GM21381 (cell line): ENCODE results near the gene TMEM95.
A peak's percentile ranks its signal among the peaks of the same experiment; 100 is the strongest.

Experiments used
- ATAC-seq: cut with Tn5 transposase; IDR thresholded peaks from one replicate; pipeline ENCODE4 v1.9.1; 2021; ENCODE audit warnings: mild to moderate bottlenecking, moderate library complexity; ENCODE audit not compliant: unreplicated experiment

Gene TMEM95

DNA sequence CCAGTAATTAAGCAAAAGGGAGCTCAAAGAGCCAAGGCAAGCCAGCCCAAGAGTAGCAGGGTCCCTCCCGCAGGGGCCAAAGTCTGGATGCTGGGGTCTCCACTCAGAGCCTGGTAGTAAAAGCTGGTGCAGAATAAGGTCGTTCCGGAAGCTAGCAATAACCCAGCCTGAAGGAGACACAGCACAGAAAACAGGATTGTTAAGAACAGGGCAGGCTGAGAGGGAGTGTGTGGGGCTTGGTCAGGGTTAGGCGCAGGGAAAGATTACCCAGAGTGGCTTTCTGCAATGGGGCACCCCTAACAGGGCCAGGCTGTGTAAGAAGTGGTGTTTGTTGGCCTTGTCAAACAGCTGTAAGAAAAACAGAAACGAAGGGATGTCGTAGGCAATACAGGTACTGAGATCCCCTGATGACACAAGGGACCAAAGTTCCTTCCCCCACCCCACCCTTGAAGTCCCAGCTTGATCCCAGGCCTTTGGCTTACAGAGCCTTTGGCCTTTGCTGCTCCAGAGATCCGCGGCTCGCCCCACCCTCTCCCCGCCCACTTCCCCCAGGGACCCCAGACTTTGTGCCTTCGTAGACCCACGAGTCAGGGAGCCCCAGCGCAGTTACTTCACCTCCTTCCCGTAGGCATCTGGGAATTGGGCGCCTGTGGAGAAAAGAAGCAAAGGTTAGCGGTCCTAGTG is 48.2 kb downstream of the TMEM95 start:
- no peak for ATAC-seq

DNA sequence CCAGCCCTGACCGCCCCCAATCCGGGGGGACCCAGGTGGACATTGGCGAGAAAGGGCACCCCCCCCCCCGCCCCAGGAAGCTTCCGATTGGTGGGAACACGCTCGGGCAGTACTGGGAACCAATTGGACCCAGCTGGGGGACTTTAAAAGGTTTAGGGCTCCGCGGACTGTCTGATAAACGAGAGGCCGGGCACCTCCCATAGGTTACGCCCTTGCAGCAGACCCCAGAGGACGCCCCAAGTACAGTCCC is 48.7 kb downstream of the TMEM95 start:
- no peak for ATAC-seq

DNA sequence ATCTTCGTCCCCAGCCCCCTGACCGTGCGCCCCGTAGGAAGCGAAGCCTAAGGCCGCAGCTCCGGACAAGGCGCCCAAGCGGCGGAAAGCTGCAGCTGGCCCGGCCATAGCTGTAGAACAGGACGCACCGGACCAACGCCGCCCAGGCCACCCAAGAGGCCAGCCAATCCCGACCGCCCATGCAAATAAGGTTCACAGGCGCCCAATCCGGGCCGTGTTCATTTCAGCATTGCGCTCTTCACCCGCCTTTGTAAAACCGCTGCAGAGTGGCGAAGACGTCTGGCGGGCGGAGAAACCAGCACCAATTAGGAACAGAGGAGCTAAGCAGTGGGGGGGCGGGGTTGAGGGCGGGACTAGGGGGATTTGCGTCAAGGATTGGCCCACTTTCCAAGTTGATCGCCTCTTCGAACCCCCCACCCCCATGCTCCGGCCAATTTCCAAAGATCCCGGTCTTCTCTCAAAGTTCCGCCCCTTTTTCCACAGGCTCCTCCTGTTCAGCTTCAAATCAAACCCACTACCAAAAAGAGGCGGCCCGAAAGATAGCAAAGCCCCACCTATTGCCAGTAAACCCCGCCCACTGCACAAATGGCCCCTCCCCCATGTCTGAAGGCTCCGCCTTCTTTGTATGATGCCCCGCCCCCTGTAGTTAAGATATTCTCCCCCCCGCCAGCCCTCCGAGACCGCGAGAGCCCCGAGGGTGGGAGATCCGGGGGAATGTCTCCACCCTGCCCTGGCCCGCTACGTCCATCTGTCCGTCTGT is 49.2 kb downstream of the TMEM95 start, which contains the start of gene TMEM256:
Gene TMEM256 (minus strand): TSS at position 121 of the 760 bp plus-strand sequence. CDS start 13 bp downstream, at position 108.
- ATAC-seq = peak; percentile 90

DNA sequence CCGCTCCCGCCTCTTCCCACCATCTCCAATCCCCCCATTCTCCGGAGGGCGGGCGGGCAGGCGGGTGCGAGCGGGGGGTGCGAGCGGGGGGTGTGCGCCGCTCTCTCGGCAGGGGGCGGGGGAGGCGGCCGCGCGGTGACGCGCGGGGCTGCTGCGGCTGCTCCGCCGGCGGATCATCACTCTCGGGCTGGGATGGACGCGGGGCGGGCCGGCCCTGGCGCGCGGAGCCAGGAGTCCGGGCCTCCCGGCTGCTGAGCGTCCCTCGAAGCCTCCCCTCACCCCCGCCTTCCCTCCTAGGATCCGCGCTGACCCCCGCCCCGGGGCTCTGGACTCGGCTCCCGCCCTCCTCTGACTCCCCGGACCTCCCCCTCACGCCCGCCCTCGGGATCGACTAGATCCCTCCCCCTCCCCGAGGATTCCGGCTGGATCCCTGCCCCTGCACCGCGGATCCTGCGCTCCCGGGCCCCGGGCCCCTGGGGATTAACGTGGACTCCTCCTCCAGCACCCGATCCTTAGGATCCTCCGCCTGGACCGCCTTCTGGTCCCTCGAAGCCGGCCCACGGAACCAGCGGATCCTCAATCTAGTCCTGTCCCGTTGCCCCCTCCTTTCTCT is 49.9 kb downstream of the TMEM95 start:
- ATAC-seq = peak; percentile 21

DNA sequence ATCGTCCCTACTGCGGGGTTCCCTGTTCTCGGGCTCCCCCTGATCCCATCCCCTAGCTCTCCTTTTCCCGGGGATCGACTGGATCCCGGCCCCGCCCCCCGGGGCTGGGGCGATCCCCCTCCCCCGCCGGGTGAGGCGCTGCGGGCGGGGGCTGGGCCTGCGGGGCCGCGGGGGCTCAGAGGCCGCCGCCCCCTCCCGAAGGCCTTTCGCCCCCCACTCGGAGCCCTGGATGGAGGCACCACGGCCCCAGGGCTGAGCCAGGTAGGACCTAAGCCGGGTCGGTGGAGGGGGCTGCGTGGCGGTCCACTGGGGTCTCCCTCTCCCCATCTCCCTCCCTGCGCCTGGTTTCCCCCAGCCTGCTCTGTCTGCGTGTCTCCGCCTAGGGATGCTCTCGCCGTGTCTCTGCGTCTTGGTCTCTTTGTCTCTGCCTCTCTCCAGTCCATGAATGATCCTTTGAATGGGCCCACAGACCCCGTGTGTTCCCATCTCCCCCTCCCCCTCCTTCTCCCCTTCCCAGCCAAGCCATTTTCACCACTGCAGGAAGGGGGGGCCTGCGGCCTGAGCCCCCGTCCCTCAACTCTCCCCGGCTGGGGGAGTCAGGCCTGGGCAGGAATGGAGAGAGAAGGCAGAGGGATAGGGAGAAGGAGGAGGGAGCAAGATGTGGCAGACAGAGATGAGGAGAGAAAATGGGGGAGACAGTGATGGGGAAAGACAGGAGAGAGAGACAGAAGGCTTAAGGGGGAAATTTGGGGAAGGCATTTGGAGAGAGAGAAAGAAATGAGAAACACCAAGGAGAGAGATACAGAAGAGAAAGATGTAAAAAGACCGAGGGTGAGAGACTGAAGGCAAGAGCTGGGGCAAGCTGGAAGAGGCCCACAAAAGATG is 50.6 kb downstream of the TMEM95 start:
- no peak for ATAC-seq

DNA sequence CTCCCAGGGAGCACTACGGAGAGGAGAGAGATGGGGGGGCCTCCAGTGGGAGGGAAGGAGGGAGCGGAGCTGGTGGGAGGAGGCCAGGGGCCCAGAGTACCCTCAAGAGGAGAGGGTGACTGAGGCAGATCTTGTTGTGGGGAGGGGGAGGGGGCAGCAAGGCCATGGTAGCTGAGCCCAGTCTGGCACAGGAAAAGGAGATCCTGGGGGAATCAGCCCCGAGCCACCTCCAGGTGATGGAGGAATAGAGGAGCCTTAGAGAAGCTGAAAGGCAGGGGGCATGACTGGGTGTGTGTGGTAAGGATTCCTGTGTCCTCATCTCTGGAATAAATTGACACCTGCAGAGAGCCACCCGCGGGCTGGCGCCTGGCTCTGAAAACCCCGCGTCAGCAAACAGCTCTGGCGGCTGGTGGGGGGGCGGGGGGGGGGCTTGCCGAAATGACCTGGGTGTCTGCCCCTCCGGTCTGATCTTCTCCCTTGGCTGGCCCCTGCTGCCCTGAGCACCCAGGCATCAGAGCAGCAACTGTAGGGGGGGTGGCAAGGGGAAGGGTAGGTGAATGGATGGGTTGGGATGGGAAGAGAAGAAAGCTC is 51.4 kb downstream of the TMEM95 start:
- ATAC-seq = no peak
